GM19463 (cell line): ENCODE data around the gene POLE3.
"Not testable (repeated sequence)": the region's sequence is repeated elsewhere in the genome, so short reads cannot be mapped to it uniquely, and the experiment has no call there.

Experiments
- ATAC-seq: cut with Tn5 transposase; IDR thresholded peaks from one replicate; pipeline ENCODE4 v1.9.1; 2021; ENCODE audit warnings: mild to moderate bottlenecking, moderate library complexity; ENCODE audit not compliant: unreplicated experiment

POLE3 gene

DNA sequence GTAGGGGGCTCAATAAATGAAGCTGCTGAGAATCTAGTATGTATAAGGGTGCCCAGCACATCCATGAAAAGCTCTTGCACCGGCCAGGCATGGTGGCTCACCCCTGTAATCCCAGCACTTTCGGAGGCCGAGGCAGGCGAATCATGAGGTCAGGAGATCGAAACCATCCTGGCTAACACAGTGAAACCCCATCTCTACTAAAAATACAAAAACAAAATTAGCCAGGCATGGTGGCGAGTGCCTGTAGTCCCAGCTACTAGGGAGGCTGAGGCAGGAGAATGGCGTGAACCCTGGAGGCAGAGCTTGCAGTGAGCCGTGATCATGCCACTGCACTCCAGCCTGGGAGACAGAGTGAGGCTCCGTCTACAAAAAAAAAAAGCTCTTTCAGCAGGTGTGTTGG lies 4.1 kb downstream of the POLE3 start:
- not testable (repeated sequence) for ATAC-seq

DNA sequence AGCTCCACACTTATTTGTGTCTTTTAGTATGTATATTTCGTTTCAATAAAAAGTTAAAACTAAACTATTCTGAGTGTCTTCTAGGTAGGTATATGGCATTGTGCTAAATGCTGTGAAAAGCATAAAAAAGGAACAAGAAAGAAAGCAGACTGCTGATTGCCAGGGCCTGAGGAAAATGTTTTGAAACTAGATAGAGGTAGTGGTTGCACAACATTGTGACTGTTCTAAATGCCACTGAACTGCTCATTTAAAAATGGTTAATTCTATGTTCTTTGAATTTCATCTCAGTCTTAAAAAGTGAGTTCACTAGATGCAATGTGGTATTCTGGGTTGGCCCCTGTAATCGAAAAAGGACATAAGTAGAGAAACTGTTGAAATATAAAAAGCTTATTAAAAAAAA lies 6.8 kb downstream of the POLE3 start:
- ATAC-seq, result no peak

DNA sequence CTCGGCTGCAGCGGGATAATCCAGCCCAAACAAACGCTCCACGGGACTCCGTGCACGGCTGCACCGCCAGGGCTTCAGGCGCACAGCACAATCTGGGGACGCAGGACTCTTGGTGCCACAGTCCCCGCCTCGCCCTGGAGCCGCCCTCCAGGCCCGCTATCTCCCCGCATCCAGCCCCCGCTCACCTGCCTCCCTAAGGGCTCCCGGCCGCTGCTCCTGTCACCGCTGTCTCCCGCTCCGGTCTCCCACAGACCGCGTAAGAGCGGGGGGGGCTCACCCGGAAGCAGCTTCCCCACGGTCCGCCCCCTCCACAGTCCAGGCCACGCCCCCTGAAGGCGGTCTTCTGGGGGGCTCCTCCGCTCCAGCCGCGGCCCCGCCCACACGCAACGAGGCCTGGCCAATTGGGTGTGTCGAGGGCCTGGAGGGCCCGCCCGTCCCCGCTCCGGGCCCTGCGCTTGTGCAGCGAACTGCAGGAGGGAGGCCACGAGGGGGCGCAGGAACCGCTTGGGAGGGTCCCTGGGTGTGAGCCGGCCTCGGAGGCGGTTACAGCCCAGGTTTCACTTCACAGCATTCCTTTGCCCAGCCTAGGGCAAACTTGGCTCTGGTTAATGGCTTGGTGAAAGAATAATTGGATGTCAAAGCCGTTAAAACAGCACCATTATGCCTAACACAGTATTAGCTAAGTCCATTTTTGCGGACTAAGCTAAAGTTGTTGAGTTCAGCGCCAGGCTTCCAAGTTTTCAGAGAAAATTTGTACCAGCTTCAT lies 9.3 kb downstream of the POLE3 start, which contains the start of gene ALAD:
ALAD (minus strand) TSS at position 258 of the 766 bp plus-strand sequence. CDS start 7,725 bp downstream, outside the sequence.
- peak; percentile 99 for ATAC-seq

DNA sequence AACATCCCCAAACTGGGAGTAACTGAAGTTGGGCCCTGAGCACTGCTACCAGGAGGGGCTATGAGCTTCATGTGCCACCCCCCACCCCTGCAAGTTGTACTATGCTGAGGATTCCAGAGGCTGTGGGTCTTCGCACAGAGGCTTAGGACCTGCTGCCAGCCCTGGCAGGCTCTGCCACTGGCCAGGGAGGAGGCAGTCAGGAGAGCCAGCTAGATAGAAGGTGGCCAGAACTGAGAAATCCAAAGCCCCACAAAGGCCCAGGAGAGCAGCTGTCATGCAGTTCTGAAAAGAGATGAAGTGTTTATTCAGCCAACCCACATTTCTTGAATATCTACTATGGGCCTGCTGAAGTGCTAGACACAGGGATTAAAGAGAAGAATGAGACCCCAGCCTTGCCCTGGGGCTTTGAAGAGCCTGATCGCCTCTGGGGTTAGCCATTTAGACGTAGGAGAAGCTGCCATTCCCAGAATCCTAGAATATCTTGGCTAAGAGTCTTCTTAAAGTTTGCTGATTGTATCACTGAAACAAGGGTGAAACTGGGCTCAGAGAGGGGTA lies 10.8 kb downstream of the POLE3 start:
- ATAC-seq, result no peak

DNA sequence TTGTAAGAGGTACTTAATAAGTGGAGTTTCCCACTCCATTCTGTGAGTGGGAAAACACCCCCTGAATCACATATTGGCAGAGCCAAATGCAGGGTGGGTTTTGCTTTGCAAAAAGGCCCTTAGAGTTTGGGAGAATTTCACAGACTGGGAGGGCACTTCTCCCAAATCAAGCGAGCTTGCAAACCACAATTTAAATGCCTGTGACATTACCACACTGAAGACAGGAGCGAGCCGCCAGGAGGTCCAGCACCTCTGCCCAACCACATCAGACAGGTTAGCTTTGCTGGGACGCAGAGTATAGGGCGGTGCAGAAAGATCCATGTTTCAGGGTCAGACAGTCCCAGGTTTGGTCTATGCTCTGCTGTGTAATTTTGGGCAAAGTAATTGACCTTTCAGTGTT lies 11.7 kb downstream of the POLE3 start:
- ATAC-seq, result no peak

DNA sequence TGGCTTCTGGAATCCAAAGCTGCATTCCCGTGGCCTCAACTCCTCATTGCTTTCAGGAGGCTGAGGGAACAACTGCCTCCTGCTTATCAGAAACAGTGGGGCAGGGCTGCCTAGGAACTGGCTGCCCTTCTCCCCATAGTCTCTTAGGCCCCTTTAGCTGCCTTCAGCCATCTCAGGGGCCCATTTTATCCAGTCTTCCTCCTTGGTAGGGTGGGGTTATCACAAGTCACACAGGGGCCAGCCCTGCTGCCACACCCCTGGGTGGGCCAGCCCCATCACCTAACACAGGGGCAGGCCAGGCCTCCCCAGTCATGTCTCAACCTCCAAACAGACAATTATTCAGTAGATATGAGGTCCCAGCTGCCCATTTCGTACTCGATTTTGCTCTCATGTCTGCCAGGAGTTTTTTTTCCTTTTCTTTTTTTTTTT lies 13.3 kb downstream of the POLE3 start:
- ATAC-seq, result no peak

DNA sequence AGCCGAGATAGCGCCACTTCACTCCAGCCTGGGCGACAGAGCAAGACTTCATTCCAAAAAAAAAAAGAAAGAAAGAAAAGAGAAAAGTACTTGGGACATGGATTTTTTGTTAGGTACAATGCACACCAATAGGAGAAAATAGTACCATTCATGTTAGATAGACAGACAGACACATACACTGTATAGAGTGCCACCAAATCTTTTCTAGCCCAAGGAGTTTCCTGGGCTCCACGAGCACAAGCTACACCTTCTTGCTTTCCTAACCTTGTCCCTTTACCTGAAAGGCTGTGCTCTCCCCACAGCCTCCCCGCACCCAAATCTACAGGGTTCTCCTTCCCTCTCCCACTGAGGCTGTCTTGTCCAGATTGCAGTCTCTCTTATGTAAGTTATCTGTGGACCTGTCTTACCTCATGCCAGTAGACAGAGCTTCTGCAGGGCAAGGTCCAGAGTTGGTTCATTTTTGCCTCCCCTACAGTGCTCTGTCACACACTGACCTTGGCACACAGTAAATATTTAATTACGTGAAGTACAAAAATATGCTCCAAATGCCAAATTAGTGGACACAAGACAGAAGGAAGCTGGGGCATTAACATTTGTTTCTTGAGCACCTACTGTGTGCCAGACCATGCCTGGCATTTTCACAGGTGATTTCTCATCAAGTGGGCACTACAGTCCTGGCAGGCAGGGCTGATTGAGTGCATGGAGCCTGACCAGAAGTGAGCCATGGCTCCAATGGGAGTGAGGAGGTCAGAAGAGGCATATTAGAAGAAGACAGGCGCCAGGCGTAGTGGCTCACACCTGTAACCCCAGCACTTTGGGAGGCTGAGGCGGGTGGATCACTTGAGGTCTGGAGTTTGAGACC lies 15.2 kb downstream of the POLE3 start:
- ATAC-seq, result no peak

DNA sequence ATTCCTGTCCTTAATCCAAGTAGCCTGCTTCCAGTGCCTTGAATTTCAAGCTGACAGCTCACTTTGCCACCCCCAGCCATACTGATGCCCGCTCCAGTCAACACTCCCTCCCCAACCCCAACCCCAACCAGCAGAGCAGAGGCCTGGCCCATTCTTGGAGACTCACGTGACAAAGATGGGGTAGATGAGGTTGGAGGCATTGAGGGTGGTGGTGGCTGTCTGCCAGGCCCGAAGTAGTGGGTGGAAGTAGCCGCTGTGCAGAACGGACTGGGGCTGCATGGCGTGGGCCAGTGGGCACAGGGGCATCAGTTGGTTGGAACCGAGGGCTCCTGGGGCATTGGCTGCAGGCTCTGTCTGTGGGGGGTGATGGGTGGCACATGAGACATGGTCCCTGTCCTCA lies 17.2 kb downstream of the POLE3 start:
- ATAC-seq, result no peak

DNA sequence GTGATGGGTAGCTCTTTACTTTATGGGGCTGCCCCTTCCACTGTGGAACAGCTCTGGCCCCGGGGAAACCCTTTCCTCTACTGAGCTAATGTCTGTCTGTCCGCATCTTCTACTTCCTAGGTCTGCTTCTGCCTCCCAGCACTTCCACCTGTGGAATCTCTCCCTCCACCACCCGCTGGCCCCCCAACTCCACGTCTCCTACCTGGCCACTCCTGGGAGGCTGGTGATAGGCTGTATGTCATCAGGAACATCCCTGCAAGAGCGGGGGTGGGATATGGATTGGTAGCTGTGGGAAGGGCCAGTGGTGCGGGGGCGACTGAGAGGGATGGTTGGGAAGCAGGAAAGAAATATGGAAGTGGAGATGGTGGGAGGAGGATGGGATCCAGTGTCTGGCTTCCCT lies 18.6 kb downstream of the POLE3 start:
- no peak for ATAC-seq

DNA sequence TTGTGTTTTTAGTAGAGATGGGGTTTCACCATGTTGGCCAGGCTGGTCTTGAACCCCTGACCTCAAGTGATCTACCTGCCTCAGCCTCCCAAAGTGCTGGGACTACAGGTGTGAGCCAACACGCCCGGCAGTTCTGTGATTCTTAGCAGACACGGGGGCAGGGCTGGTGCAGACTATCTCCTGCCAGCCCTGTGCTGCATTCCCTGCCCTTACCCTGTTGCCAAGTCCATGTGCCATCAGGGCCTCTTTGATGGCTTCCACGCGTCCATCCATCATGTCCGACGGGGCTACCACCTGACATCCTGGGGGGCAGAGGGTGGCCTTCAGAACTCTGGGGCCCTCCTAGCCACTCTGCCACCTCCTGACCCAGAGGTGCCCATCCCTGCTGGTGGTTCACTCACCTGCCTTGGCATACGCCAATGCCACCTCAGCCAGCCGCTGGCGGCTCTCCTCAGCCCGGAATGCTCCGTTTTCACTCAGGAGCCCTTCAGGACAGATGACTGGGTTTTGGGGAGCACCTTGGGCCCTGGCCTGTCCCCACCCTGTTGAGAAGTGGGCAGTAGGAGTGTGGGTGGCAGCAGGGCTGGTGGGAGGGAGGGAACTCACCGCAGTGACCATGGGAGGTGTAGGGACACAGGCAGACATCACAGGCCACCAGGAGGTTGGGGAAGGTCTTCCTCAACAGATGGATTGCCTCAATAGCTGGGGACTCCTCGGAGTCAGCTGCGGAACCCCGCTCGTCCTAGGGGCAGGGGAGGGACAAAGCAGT lies 20.1 kb downstream of the POLE3 start:
- no peak for ATAC-seq

DNA sequence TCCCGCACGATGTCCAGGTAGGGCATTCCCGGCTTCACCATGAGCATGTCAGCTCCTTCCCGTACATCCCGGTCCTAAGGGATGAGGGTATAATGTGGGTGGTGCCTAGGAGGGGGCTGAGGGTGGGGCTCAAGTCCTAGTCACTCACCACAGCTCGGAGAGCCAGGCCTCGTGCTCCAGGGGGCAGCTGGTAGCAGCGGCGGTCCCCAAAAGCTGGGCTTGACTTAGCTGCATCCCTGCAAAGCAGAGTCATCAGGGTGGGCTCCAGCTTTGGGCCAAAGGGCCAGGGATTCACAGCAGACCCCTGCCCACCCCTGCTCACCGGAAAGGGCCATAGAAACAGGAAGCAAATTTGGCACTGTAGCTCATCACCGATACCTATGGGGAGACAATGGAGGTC lies 21.0 kb downstream of the POLE3 start:
- no peak for ATAC-seq

DNA sequence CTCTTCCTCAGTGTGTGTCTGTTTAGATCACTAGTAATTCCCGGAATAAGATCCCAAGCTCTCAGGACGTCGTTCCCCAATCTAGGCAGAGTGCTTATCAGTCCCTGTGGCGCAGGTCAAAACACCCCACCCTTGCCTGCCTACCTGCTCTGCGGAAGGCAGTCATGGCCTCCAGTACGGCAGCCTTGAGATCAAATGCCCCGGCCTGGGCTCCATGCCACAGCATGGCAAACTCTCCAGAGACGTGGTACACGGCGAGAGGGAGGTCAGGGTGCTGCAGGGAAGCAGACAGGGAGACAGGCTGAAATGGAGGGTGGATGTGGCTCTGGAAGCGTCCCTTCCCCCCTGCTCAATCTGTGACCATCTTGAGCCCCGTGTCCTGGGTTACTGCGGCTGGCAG lies 21.6 kb downstream of the POLE3 start:
- no peak for ATAC-seq

DNA sequence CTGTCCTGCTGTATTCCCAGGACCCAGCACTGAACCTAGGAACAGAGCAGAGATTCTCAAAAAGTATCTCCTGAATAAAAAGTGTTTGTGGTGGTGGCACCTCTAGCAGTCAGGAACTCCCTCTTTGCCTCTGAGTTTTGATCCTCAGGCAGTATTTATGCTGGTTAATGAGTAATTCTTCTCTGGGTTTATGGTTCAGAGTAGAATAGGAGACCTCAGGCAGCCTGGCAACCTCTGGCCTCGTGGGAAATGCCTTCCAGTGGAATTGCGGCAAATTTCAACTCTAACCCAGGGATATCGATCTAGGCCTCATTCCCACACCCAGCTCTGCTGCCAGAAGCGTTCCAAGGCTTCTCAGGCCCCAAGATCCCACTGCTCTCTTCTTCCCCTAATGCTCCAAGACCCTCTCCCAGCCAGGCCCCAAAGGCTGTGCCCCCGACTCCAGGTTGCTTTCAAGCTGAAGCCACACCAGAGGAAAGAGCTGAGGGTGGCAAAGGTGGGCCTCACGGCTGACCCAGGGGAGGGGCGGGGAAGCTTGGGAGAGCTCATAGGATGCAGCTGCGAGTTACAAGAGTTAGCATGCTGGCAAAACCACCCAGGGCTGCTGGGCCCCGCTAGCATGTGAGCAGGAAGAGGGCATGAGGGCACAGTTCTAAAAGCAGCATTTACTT lies 22.8 kb downstream of the POLE3 start:
- no peak for ATAC-seq

DNA sequence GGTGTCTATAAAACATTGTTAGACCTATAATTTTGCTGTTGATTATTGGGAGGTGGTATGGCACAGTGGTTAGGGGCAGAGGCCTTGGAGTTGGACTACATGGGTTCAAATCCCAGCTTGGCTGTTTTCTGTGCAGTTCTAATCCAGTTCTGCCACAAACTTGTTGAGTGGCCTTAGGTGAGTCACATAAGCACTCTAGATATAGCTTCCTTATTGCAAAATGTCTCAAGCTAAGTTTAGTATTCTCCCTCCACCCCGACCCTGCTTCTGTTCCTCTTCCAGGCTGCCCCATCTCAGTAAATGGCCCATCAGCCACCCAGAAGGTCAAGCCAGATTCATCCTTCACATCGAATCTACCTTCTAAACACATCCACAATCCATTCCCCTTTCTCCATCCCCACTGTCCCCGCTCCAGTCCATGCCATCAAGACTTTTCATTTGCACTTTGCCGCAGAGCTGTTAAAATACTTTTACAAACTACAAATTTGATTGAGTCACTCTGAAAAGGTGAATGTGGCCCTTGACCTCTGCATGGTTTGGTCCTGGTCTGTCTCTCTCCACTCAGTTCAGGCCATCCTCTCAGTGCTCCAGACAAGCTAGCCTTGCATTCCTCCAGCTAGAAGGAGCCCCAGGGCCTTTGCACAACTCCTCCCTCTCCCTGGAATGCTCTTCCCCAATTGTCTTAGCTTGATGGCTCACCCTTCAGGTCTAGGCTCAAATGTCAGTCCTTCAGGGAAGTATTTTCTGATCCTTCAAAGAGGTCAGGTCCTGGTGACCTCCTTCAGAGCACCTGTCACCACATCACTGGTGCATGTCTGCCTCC lies 23.7 kb downstream of the POLE3 start:
- no peak for ATAC-seq

DNA sequence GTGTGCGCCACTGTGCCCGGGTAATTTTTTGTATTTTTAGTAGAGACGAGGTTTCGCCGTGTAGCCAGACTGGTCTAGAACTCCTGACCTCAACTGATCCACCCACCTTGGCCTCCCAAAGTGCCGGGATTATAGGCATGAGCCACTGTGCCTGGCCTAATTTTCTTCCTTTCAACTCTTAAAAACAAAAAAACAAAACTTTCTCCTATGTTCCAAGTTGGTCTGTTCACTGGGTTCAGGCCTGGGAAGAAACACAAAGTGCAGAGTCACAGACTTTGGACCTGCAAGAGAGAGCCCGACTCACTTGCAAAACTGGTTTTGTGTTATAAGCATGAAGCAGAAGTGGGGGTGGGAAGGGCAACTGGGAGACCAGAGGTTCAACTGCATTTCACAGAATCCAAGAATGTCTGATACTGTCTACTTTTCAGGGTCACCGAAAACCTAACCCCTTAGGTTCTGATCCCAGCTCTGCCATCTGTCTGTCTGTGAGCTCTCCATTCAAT lies 28.5 kb downstream of the POLE3 start:
- no peak for ATAC-seq

DNA sequence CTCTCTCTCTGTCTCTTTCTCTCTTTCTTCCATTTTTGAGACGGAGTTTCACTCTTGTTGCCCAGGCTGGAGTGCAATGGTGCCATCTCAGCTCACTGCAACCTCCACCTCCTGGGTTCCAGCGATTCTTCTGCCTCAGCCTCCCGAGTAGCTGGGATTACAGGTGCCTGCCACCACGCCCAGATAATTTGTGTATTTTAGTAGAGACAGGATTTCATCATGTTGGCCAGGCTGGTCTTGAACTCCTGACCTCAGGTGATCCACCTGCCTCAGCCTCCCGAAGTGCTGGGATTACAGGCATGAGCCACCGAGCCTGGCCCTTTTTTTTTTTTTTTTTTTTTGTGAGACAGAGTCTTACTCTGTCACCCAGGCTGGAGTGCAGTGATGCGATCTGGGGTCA lies 29.0 kb downstream of the POLE3 start:
- ATAC-seq, result not testable (repeated sequence)

DNA sequence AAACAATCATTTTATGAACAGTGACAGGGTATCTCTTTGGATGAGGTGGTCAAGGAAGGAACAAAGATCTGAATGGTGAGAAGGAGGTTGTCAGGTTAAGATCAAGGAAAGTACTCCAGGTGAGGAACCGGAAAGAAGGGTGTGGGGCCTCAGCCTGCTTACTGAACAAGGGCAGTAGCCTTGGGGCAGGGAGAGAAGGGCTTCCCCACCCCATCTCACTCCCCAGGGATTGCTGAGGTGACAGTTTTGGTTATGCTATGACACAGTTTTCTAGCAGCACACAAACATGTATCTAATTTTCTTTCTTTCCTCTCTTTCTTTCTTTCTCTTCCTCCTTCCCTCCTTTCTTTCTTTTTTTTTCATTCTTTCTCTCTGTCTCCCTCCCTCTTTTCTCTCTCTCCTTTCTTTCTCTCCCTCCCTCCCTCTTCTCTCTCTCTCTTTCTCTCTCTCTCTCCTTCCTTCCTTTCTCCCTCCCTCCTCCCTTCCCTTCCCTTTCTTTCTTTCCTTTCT lies 29.6 kb downstream of the POLE3 start:
- peak; percentile 62 for ATAC-seq

DNA sequence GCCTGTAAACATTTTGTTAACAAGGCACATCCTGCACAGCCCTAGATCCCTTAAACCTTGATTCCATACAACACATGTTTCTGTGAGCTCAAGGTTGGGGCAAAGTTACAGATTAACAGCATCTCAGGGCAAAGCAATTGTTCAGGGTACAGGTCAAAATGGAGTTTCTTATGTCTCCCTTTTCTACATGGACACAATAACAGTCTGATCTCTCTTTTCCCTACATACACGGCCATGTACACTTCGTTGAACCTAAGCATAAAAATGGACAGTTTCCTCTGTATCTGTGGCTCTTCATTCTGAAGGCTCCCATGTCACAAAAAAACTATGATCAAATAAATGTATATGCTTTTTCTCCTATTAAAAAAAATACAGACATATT lies 30.7 kb downstream of the POLE3 start:
- not testable (repeated sequence) for ATAC-seq
